ENCODE results near the gene PRELID1. TPM values are rescaled to one million over a fixed set of nuclear protein-coding genes. Genes with fewer than 3 reads are reported as not detected.

The PRELID1 gene
- total RNA-seq, 1 donor = 82.2 TPM

DNA sequence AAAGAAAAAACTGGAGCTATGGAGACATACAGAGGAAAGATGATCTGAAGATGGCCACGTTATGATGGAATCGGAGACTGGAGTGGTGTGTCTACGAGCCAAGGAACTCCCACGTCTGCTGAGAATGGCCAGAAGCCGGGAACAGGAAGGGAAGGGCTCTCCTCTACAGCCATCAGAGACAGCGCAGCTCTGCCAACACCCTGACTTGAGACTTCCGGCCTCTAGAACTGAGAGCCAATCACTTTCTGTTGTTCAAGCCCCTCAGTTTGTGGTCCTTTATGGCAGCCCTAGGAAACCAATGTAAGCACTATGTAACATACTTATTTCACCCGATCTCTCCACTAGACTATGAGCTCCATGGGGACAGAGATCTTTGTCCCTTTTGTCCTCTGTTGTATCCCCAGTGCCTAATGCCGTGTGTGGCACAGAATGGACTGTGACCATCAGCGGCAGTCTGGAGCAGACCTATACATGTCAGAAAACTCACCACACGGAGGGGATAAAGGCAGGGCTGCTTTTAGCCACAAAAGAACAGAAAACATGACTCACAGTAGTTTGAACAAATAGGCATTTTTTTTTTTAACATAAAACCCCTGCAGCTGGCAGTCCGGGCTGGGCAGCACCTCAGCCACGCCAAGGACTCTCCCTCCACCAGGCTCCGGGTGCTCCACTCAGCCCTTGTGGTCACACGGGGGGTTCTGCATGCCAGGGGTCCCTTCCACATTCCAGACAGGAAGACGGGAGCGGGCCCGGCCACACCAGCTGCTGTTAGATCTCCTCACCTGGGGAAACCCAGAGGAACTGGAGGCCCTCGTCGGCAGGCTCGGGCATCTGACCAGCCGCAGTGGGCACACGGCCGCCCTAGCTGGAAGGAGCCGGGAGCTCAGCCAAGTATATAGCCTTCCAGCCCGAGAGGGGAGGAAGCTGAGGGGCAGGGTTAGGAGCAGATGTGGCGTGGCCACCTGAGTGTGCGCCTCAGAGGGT lies 24.2 kb downstream of the PRELID1 start:
- peak overlapping the region; percentile 83 for H3K27ac ChIP-seq (ENCODE audit: low read depth, low read length)
- H3K4me3 ChIP-seq (ENCODE audit: insufficient read depth, low read length) = peak overlapping the region; percentile 47

DNA sequence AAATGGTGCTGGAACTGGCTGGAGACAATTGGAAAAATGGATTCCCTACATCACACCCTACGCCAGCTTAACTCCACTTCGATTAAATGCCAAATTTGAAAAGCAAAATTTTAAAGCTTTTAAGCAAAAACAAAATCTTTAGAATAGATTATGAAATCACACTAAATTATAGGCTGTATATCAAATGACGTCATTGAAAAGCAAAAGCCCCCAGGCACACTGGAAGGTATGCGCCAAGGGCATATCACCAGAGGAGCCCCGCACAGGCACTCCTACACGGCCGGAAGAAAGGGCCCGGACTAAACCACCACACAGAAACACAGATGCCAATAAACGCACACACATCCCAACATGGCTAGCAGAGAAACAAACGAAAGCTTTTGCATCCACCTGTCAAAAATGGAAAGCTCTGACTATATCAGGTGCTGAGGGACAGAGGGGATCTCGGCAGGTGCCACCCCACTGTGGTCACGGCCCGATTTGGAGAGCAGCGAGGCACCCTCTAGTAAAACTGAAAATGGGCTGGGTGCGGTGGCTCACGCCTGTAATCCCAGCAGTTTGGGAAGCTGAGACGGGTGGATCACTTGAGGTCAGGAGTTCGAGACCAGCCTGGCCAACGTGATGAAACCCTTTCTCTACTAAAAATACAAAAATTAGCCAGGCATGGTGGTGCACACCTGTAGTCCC lies 25.1 kb downstream of the PRELID1 start:
- H2AFZ ChIP-seq (ENCODE audit: low read length) = no peak overlapping the region
- peaks cover 18% of the 10 kb centered on the region for H3K36me3 ChIP-seq (ENCODE audit: insufficient read depth, low read length)
- peak; percentile 8 for DNase-seq (ENCODE audit: insufficient read length, low spot score, missing footprints)
- H3K27me3 ChIP-seq (ENCODE audit: insufficient read depth, low read length) = no peaks in the 10 kb centered on the region
- no peaks in the 10 kb centered on the region for H3K9me3 ChIP-seq (ENCODE audit: low read depth, low read length)
- H3K4me3 ChIP-seq (ENCODE audit: insufficient read depth, low read length) = no peak overlapping the region
- no peak for TF ChIP-seq CTCF (IDR thresholded peaks at IDR 0.05; ENCODE audit: extremely low read depth, low read depth, low read length)
- H4K20me1 ChIP-seq (ENCODE audit: insufficient read depth, low read length) = peaks cover 2% of the 10 kb centered on the region
- H3K4me1 ChIP-seq (ENCODE audit: insufficient read depth, low read length) = peaks cover 19% of the 10 kb centered on the region
- H3K79me2 ChIP-seq (ENCODE audit: insufficient read depth, low read length) = peaks cover 7% of the 10 kb centered on the region
- H3K4me2 ChIP-seq (ENCODE audit: insufficient read depth, low read length) = no peak overlapping the region
- no peak overlapping the region for H3K27ac ChIP-seq (ENCODE audit: low read depth, low read length)

More for the DNA sequence above, 24.2 kb downstream of the PRELID1 start:
- Histone ChIP-seq H3K4me1 (ENCODE audit: insufficient read depth, low read length) (peaks cover 19% of the 10 kb centered on the region), H3K27me3 (ENCODE audit: insufficient read depth, low read length) (no peaks in the 10 kb centered on the region), H3K36me3 (ENCODE audit: insufficient read depth, low read length) (peaks cover 11% of the 10 kb centered on the region), H2AFZ (ENCODE audit: low read length) (peak overlapping the region; percentile 84), H3K79me2 (ENCODE audit: insufficient read depth, low read length) (peaks cover 3% of the 10 kb centered on the region), H3K9me3 (ENCODE audit: low read depth, low read length) (no peaks in the 10 kb centered on the region), H4K20me1 (ENCODE audit: insufficient read depth, low read length) (peaks cover under 1% of the 10 kb centered on the region), H3K4me2 (ENCODE audit: insufficient read depth, low read length) (peak overlapping the region; percentile 76)
- peak; percentile 95 for DNase-seq (ENCODE audit: insufficient read length, low spot score, missing footprints)
- peak; percentile 12 for TF ChIP-seq CTCF (IDR thresholded peaks at IDR 0.05; ENCODE audit: extremely low read depth, low read depth, low read length)

DNA sequence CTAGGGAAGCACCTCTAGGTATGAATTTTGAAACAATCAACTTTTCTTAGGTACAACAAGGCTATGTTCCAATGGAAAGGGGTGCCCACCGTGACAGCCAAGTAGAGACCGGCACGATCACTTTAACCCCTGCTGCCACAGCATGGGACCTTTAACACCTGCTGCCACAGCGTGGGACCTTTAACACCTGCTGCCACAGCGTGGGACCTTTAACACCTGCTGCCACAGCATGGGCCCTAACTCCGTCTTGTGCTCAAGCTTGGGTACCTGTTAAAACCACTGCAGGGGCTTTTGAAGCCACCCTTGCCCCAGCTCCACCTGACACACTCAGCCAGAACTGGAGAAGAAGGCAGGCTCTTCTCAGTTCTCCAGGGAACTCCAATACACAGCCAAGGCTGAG lies 26.3 kb downstream of the PRELID1 start:
- H3K4me1 ChIP-seq (ENCODE audit: insufficient read depth, low read length) = peaks cover 19% of the 10 kb centered on the region
- peaks cover 5% of the 10 kb centered on the region for H3K79me2 ChIP-seq (ENCODE audit: insufficient read depth, low read length)
- TF ChIP-seq CTCF (IDR thresholded peaks at IDR 0.05; ENCODE audit: extremely low read depth, low read depth, low read length) = no peak
- H3K4me2 ChIP-seq (ENCODE audit: insufficient read depth, low read length) = no peak overlapping the region
- no peaks in the 10 kb centered on the region for H3K27me3 ChIP-seq (ENCODE audit: insufficient read depth, low read length)
- H3K36me3 ChIP-seq (ENCODE audit: insufficient read depth, low read length) = peaks cover 30% of the 10 kb centered on the region
- H3K27ac ChIP-seq (ENCODE audit: low read depth, low read length) = no peak overlapping the region
- H2AFZ ChIP-seq (ENCODE audit: low read length) = no peak overlapping the region
- H4K20me1 ChIP-seq (ENCODE audit: insufficient read depth, low read length) = peaks cover 2% of the 10 kb centered on the region
- no peak overlapping the region for H3K4me3 ChIP-seq (ENCODE audit: insufficient read depth, low read length)
- H3K9me3 ChIP-seq (ENCODE audit: low read depth, low read length) = no peaks in the 10 kb centered on the region
- DNase-seq (ENCODE audit: insufficient read length, low spot score, missing footprints) = no peak
